ENCODE data around the gene GLS.

The GLS gene

DNA sequence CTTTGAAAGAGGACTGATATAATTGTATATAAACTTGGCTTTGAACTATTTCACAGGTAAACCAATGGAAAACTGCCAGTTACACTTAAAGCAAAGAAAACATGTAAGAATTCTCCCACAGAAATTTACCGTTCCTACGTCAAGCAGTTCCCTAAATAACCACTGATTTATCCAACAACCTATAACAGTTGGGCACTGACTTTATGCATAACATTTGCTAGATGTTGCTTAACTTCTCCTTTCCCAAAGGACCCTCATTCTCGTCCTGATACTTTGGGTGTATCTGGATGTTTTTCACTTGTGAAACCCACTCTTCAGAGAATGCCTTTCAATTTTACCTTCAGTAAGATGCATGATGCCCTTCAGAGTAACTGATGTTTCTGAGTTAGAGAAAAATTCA lies 89.5 kb downstream of the GLS start:
- no peaks in the 10 kb centered on the region for H3K4me1 ChIP-seq (ENCODE audit: control insufficient read depth, insufficient read depth, low read length)
- no peaks in the 10 kb centered on the region for H3K9me3 ChIP-seq (ENCODE audit: control insufficient read depth, low read length)
- peaks cover 25% of the 10 kb centered on the region for H3K36me3 ChIP-seq (ENCODE audit: control insufficient read depth, insufficient read depth, low read length)
- H3K9ac ChIP-seq (ENCODE audit: low read length), result no peak overlapping the region
- no peak overlapping the region for H3K4me3 ChIP-seq (ENCODE audit: low read length)
- H3K27me3 ChIP-seq (ENCODE audit: control insufficient read depth, insufficient read depth, low read length), result no peaks in the 10 kb centered on the region

- no peak overlapping the region for H3K9ac ChIP-seq (ENCODE audit: low read length)
- H3K27me3 ChIP-seq (ENCODE audit: control insufficient read depth, insufficient read depth, low read length), result no peaks in the 10 kb centered on the region
- no peak overlapping the region for H3K4me3 ChIP-seq (ENCODE audit: low read length)
- H3K4me1 ChIP-seq (ENCODE audit: control insufficient read depth, insufficient read depth, low read length), result no peaks in the 10 kb centered on the region
- no peaks in the 10 kb centered on the region for H3K9me3 ChIP-seq (ENCODE audit: control insufficient read depth, low read length)
- H3K36me3 ChIP-seq (ENCODE audit: control insufficient read depth, insufficient read depth, low read length), result peaks cover 29% of the 10 kb centered on the region
These were observed 90.4 kb downstream of the GLS start for GRCh38 chr2:190970873-190971506.

DNA sequence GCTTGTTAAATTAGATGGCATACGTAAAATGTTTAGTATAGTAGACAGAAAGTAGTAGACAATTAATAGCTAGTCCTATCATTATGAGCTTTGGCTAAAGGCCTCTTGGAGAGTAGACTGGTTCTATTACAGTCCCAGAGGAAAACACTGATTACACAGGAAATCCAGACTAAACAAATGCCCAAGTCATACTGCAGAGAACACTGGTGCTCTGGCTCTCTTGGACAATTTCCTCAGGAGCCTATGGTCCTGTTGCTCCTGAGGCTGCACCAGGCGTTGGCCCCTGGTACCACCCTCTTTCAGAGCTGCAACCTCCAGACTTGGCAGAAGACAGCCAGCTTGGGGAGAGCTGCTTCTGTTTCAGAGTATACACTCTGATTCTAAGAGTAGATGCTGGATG lies 91.6 kb downstream of the GLS start:
- Histone ChIP-seq H3K4me1 (ENCODE audit: control insufficient read depth, insufficient read depth, low read length) (no peaks in the 10 kb centered on the region), H3K9me3 (ENCODE audit: control insufficient read depth, low read length) (no peaks in the 10 kb centered on the region), H3K27me3 (ENCODE audit: control insufficient read depth, insufficient read depth, low read length) (no peaks in the 10 kb centered on the region), H3K36me3 (ENCODE audit: control insufficient read depth, insufficient read depth, low read length) (peaks cover 32% of the 10 kb centered on the region), H3K9ac (ENCODE audit: low read length) (no peak overlapping the region), H3K4me3 (ENCODE audit: low read length) (no peak overlapping the region)

- no peaks in the 10 kb centered on the region for H3K27me3 ChIP-seq (ENCODE audit: control insufficient read depth, insufficient read depth, low read length)
- H3K9me3 ChIP-seq (ENCODE audit: control insufficient read depth, low read length), result no peaks in the 10 kb centered on the region
- no peak overlapping the region for H3K9ac ChIP-seq (ENCODE audit: low read length)
- H3K4me3 ChIP-seq (ENCODE audit: low read length), result no peak overlapping the region
- no peaks in the 10 kb centered on the region for H3K4me1 ChIP-seq (ENCODE audit: control insufficient read depth, insufficient read depth, low read length)
- H3K36me3 ChIP-seq (ENCODE audit: control insufficient read depth, insufficient read depth, low read length), result peaks cover 32% of the 10 kb centered on the region
These were observed 92.2 kb downstream of the GLS start for GRCh38 chr2:190972846-190973245.

- Histone ChIP-seq H3K4me1 (ENCODE audit: control insufficient read depth, insufficient read depth, low read length) (no peaks in the 10 kb centered on the region), H3K4me3 (ENCODE audit: low read length) (no peak overlapping the region), H3K9ac (ENCODE audit: low read length) (no peak overlapping the region), H3K9me3 (ENCODE audit: control insufficient read depth, low read length) (no peaks in the 10 kb centered on the region), H3K27me3 (ENCODE audit: control insufficient read depth, insufficient read depth, low read length) (no peaks in the 10 kb centered on the region), H3K36me3 (ENCODE audit: control insufficient read depth, insufficient read depth, low read length) (peaks cover 32% of the 10 kb centered on the region)
These were observed 92.6 kb downstream of the GLS start for GRCh38 chr2:190973262-190973661.

DNA sequence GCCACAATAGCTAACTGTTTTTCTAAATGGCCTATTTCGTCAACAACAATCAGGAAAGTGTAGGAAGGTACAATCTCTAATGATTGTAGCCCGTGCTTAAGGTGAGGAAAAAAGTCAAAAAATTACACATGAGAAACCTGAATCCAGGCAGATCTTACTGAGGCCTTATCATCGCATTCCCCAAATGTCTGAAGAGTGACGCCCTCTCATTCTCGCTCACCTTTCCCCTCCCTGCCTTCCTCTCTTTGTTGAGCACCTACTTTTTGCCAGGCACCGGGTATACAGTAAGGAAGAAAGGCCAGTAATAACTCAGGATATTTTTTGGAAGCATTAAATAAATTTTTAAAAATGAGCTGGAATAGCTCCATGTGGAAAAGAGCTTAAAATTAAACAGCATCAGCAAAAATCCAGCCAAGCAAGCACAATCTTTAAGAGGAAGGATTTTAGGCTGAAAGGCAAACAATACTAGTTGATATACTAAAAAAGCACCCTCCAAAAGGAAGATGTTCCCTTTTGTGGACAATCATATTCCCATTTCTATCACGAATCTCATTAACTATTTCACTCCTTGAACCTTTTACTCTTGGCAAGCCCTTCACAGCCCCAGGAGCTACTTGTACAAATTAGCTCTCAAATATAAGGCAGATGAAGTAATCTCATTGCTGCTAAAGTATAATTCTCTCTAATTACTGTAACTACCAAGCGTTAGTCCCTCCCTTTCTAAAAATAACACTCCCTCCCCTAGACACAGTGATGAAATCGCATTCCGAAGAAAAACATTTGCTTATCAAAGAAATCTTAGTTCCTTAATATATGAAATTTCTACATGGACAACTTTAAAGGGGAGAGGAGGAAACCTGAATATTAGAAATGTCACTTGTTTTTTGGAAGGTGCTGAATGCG lies 93.4 kb downstream of the GLS start:
- Histone ChIP-seq H3K4me3 (ENCODE audit: low read length) (no peak overlapping the region), H3K27me3 (ENCODE audit: control insufficient read depth, insufficient read depth, low read length) (no peaks in the 10 kb centered on the region), H3K36me3 (ENCODE audit: control insufficient read depth, insufficient read depth, low read length) (peaks cover 38% of the 10 kb centered on the region), H3K9ac (ENCODE audit: low read length) (no peak overlapping the region), H3K4me1 (ENCODE audit: control insufficient read depth, insufficient read depth, low read length) (no peaks in the 10 kb centered on the region), H3K9me3 (ENCODE audit: control insufficient read depth, low read length) (no peaks in the 10 kb centered on the region)

- no peak overlapping the region for H3K4me3 ChIP-seq (ENCODE audit: low read length)
- H3K4me1 ChIP-seq (ENCODE audit: control insufficient read depth, insufficient read depth, low read length), result peaks cover 2% of the 10 kb centered on the region
- no peak overlapping the region for H3K9ac ChIP-seq (ENCODE audit: low read length)
- H3K36me3 ChIP-seq (ENCODE audit: control insufficient read depth, insufficient read depth, low read length), result peaks cover 38% of the 10 kb centered on the region
- no peaks in the 10 kb centered on the region for H3K9me3 ChIP-seq (ENCODE audit: control insufficient read depth, low read length)
- no peaks in the 10 kb centered on the region for H3K27me3 ChIP-seq (ENCODE audit: control insufficient read depth, insufficient read depth, low read length)
These were observed 94.2 kb downstream of the GLS start for GRCh38 chr2:190974629-190975361.

DNA sequence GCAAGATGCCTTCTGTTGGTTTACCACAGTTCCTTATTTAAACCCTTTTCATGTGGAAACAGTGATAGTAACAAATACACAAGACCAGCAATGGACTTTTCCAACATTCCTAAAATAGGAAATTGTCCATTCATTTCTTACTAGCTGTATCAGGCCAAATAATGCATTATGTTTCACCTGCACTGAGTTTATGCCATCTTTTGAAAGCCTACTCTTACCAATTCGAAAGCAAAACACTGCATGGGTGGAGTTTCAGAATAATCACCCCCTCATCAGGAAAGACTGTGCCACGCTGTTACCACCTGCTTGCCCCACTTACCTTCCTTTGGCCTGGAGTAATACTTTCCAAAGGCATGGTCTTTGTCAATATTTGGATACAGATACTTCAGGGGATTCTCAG lies 95.9 kb downstream of the GLS start:
- Histone ChIP-seq H3K27me3 (ENCODE audit: control insufficient read depth, insufficient read depth, low read length) (no peaks in the 10 kb centered on the region), H3K4me3 (ENCODE audit: low read length) (no peak overlapping the region), H3K9ac (ENCODE audit: low read length) (no peak overlapping the region), H3K4me1 (ENCODE audit: control insufficient read depth, insufficient read depth, low read length) (peaks cover 8% of the 10 kb centered on the region), H3K9me3 (ENCODE audit: control insufficient read depth, low read length) (no peaks in the 10 kb centered on the region), H3K36me3 (ENCODE audit: control insufficient read depth, insufficient read depth, low read length) (peaks cover 27% of the 10 kb centered on the region)

DNA sequence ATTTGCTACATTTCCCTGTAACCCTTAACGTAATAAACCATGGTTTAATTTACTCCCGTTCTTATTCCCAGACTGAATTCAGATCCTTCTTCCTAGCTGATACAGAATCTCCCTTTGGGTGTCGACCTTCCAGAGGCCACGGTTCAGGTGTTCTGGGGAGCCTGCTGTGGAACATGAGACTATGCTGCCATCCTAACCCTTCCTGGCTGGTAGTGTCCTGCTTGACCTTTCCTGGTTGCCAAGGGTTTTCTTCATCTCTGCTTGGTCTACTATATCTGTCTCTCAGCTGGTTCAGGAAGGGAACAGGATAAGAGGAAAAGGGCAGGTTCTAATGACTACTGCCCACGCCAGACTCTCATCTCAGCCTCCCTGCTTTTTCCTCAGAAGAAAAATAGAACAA lies 96.9 kb downstream of the GLS start:
- Histone ChIP-seq H3K27me3 (ENCODE audit: control insufficient read depth, insufficient read depth, low read length) (no peaks in the 10 kb centered on the region), H3K4me1 (ENCODE audit: control insufficient read depth, insufficient read depth, low read length) (peaks cover 8% of the 10 kb centered on the region), H3K36me3 (ENCODE audit: control insufficient read depth, insufficient read depth, low read length) (peaks cover 31% of the 10 kb centered on the region), H3K9me3 (ENCODE audit: control insufficient read depth, low read length) (no peaks in the 10 kb centered on the region), H3K9ac (ENCODE audit: low read length) (no peak overlapping the region), H3K4me3 (ENCODE audit: low read length) (no peak overlapping the region)

DNA sequence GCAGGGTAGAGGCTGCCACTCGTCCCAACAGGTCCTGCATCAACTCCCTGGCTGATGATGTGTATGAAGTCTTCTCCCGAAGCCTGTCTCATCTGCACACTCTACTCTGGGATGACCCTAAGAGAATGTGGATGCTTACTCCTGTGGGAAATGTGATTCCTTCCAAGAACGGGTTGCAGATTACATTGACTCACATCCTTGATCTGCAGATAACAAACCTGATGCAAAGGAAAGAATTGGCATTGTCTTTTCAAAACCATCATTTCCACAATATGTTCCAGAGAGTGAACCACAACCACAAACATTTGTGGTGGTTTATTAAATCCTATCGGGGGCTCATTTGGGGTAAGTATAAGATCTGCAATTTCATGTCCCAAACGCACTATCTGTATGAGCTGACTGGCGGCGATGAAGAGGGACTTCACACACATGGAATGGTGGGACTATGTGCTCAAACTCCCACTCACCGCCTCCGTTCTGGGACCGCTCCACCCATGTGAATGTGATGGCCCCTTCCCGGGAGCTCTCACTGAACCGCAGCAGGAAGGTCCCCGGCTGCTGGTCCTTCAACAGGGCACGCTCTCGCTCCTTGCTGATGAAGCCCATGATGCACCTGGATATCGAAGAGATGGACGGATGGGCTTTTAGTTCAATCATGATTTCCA lies 97.9 kb downstream of the GLS start:
- Histone ChIP-seq H3K4me1 (ENCODE audit: control insufficient read depth, insufficient read depth, low read length) (peaks cover 8% of the 10 kb centered on the region), H3K9me3 (ENCODE audit: control insufficient read depth, low read length) (no peaks in the 10 kb centered on the region), H3K4me3 (ENCODE audit: low read length) (no peak overlapping the region), H3K9ac (ENCODE audit: low read length) (no peak overlapping the region), H3K36me3 (ENCODE audit: control insufficient read depth, insufficient read depth, low read length) (peaks cover 39% of the 10 kb centered on the region), H3K27me3 (ENCODE audit: control insufficient read depth, insufficient read depth, low read length) (no peaks in the 10 kb centered on the region)

- Histone ChIP-seq H3K27me3 (ENCODE audit: control insufficient read depth, insufficient read depth, low read length) (no peaks in the 10 kb centered on the region), H3K36me3 (ENCODE audit: control insufficient read depth, insufficient read depth, low read length) (peaks cover 36% of the 10 kb centered on the region), H3K9ac (ENCODE audit: low read length) (no peak overlapping the region), H3K9me3 (ENCODE audit: control insufficient read depth, low read length) (no peaks in the 10 kb centered on the region), H3K4me3 (ENCODE audit: low read length) (no peak overlapping the region), H3K4me1 (ENCODE audit: control insufficient read depth, insufficient read depth, low read length) (peaks cover 8% of the 10 kb centered on the region)
These were observed 99.4 kb downstream of the GLS start for GRCh38 chr2:190979906-190980629.
